Astrocyte of the spinal cord (primary cell): ENCODE measurements around the gene GDNF.
A peak's percentile ranks its signal among the peaks of the same experiment; 100 is the strongest.
"Not testable (repeated sequence)": the region's sequence is repeated elsewhere in the genome, so short reads cannot be mapped to it uniquely, and the experiment has no call there.

Source experiments
- DNase-seq: peaks from one replicate; pipeline ENCODE4 v3.0.0; 2011; ENCODE audit warnings: low read depth, low spot score
- H3K4me3 ChIP-seq: 2 replicates; pipeline ENCODE4 v1.5.1; 2011; ENCODE audit warnings: low read depth, mild to moderate bottlenecking, low read length, moderate library complexity
- CTCF ChIP-seq: IDR thresholded peaks from 2 replicates; pipeline ENCODE4 v1.5.1; 2012; ENCODE audit warnings: low read depth, mild to moderate bottlenecking, low read length, inconsistent platforms
- in situ Hi-C: cut with HindIII; loops from 2 replicates; pipeline ENCODE4 v1.10.0; 2017; ENCODE audit warnings: low sequenced_read_pairs

GDNF gene

GRCh38 chr5:37791321-37791720 is 48.5 kb downstream of the GDNF start:
- DNase-seq = no peak
- in situ Hi-C loops = no loop called here
- TF ChIP-seq CTCF = no peak
- no peak overlapping the region for H3K4me3 ChIP-seq

GRCh38 chr5:37789991-37790390 is 49.9 kb downstream of the GDNF start:
- TF ChIP-seq CTCF = no peak
- in situ Hi-C loops = no loop called here
- no peak for DNase-seq
- H3K4me3 ChIP-seq = no peak overlapping the region

GRCh38 chr5:37787742-37788141 is 52.1 kb downstream of the GDNF start:
- TF ChIP-seq CTCF = no peak

GRCh38 chr5:37786862-37787519 is 52.9 kb downstream of the GDNF start:
- in situ Hi-C loops = no loop called here
- no peak overlapping the region for H3K4me3 ChIP-seq
- DNase-seq = peak; percentile 70
- no peak for TF ChIP-seq CTCF

More at GRCh38 chr5:37787742-37788141, 52.1 kb downstream of the GDNF start:
- in situ Hi-C loops = no loop called here
- H3K4me3 ChIP-seq = no peak overlapping the region
- DNase-seq = no peak

- in situ Hi-C loops = no loop called here
- no peak for TF ChIP-seq CTCF
- DNase-seq = no peak
- H3K4me3 ChIP-seq = no peak overlapping the region
Measured at GRCh38 chr5:37786416-37786815, 53.4 kb downstream of the GDNF start.

- in situ Hi-C loops = not testable (repeated sequence)
Measured at GRCh38 chr5:37781409-37781808, 58.4 kb downstream of the GDNF start.

GRCh38 chr5:37777432-37778130 is 62.3 kb downstream of the GDNF start:
- DNase-seq = peak; percentile 92
- no peak for TF ChIP-seq CTCF
- in situ Hi-C loops = no loop called here
- no peak overlapping the region for H3K4me3 ChIP-seq

More at GRCh38 chr5:37781409-37781808, 58.4 kb downstream of the GDNF start:
- not testable (repeated sequence) for H3K4me3 ChIP-seq, DNase-seq
